ENCODE results near the gene CPPED1. TPM values are rescaled to one million over a fixed set of nuclear protein-coding genes. Genes with fewer than 3 reads are reported as not detected.

The CPPED1 gene
- total RNA-seq, 1 donor = 13.8 TPM

- H3K4me3 ChIP-seq (ENCODE audit: low read depth, low read length) = no peak overlapping the region
- TF ChIP-seq CTCF (IDR thresholded peaks at IDR 0.05; ENCODE audit: insufficient read depth, low read depth, low read length) = no peak
- DNase-seq (ENCODE audit: low read depth) = no peak
These were observed 54.6 kb downstream of the CPPED1 start for GRCh38 chr16:12749076-12749475.

- TF ChIP-seq CTCF (IDR thresholded peaks at IDR 0.05; ENCODE audit: insufficient read depth, low read depth, low read length) = no peak
- no peak for DNase-seq (ENCODE audit: low read depth)
- H3K4me3 ChIP-seq (ENCODE audit: low read depth, low read length) = no peak overlapping the region
These were observed 55.9 kb downstream of the CPPED1 start for GRCh38 chr16:12747827-12748226.

- no peak for TF ChIP-seq CTCF (IDR thresholded peaks at IDR 0.05; ENCODE audit: insufficient read depth, low read depth, low read length)
- DNase-seq (ENCODE audit: low read depth) = no peak
- no peak overlapping the region for H3K4me3 ChIP-seq (ENCODE audit: low read depth, low read length)
These were observed 56.4 kb downstream of the CPPED1 start for GRCh38 chr16:12747261-12747660.

- no peak overlapping the region for H3K4me3 ChIP-seq (ENCODE audit: low read depth, low read length)
- no peak for TF ChIP-seq CTCF (IDR thresholded peaks at IDR 0.05; ENCODE audit: insufficient read depth, low read depth, low read length)
- DNase-seq (ENCODE audit: low read depth) = no peak
These were observed 58.8 kb downstream of the CPPED1 start for GRCh38 chr16:12744860-12745259.

- DNase-seq (ENCODE audit: low read depth) = no peak
- H3K4me3 ChIP-seq (ENCODE audit: low read depth, low read length) = no peak overlapping the region
- no peak for TF ChIP-seq CTCF (IDR thresholded peaks at IDR 0.05; ENCODE audit: insufficient read depth, low read depth, low read length)
These were observed 60.9 kb downstream of the CPPED1 start for GRCh38 chr16:12742741-12743140.

GRCh38 chr16:12740986-12741610, 62.6 kb downstream of the CPPED1 start:
- H3K4me3 ChIP-seq (ENCODE audit: low read depth, low read length) = no peak overlapping the region
- TF ChIP-seq CTCF (IDR thresholded peaks at IDR 0.05; ENCODE audit: insufficient read depth, low read depth, low read length) = no peak
- DNase-seq (ENCODE audit: low read depth) = no peak

- no peak for TF ChIP-seq CTCF (IDR thresholded peaks at IDR 0.05; ENCODE audit: insufficient read depth, low read depth, low read length)
These were observed 63.9 kb downstream of the CPPED1 start for GRCh38 chr16:12739738-12740137.

More at GRCh38 chr16:12739738-12740137, 63.9 kb downstream of the CPPED1 start:
- no peak for DNase-seq (ENCODE audit: low read depth)
- H3K4me3 ChIP-seq (ENCODE audit: low read depth, low read length) = no peak overlapping the region

Data from fibroblast of villous mesenchyme (primary cell).